CD4-positive, alpha-beta T cell treated with Interleukin-10 for 1 hour (primary cell): ENCODE data around the gene TMEM208.

Experiments used
- DNase-seq: peaks from one replicate; pipeline ENCODE4 v3.0.0-alpha.2; 2020

Gene TMEM208

DNA sequence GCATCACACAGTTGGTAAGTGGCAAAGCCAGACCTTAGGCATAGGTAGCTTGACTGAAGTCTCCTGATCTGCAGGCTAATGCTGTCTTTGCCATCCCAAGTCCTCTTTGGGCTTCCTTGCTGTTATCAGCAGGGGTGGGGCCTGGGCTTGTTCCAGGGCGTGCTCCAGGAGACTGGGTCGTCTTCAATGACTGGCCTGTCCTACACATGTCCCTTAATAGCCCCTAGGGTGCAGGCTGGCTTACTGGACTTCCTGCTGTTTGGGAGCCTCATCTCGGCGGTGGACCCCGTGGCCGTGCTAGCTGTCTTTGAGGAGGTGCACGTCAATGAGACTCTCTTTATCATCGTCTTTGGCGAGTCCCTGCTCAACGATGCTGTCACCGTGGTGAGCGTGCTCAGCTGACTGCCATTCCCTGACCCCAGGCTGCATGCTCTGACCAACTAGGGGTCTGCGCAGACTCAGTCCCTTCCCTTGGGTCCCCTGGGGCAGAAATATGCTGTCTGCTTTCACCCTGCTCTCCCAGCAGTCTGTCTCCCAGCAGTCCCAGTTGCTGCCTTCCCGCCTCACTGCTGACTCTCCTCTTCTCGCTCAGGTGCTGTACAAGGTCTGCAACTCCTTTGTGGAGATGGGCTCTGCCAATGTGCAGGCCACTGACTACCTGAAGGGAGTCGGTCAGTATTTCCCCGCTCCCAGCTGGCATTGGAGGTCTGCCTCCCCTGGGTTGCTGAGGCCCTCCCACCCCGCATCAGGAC is 28.0 kb downstream of the TMEM208 start:
- no peak for DNase-seq

DNA sequence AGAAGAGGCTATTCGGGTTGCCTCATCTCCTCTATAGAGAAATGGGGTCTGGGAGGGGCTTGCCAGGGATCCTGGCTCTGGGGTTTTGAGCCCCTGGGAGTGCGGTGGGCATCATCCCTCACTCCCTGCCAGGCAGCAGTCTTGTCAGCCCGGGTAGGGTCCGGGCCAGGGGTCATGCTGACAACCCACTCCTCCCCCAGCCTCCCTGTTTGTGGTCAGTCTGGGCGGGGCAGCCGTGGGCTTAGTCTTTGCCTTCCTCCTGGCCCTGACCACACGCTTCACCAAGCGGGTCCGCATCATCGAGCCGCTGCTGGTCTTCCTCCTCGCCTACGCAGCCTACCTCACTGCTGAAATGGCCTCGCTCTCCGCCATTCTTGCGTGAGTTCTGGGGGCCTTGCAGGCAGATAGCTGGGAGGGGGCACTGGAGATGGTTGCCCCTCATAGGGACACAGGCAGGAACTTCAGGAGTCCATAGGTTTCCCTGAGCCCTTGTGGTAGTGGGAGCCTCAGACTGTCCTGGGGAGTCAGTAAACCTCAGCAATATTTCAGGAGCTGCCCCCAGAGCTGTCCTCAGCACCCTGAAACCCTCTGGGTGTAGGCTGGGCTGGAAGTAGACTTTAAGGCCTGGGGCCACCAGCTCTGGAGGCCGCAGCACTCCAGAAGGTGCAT is 28.8 kb downstream of the TMEM208 start:
- no peak for DNase-seq

DNA sequence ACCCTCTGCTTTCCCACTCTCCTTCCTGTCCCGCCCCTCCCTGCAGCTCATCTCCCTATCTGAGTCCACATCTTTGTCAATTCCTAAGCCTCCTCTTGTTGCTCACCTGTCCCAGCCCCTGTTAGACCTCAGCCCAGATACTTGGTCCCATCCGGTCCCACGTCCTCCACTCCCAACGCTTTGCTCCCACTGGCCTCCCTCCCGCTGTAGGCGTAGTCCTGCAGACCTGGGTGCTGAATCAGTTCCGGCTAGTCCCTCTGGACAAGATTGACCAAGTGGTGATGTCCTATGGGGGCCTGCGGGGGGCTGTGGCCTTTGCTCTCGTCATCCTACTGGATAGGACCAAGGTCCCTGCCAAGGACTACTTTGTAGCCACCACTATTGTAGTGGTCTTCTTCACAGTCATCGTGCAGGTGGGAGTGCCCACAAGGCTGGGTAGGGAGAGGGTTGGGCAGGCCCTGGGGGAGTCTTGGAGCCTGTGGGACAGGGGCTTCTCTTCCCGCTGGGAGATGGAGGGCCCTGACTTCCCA is 29.8 kb downstream of the TMEM208 start:
- DNase-seq: no peak

DNA sequence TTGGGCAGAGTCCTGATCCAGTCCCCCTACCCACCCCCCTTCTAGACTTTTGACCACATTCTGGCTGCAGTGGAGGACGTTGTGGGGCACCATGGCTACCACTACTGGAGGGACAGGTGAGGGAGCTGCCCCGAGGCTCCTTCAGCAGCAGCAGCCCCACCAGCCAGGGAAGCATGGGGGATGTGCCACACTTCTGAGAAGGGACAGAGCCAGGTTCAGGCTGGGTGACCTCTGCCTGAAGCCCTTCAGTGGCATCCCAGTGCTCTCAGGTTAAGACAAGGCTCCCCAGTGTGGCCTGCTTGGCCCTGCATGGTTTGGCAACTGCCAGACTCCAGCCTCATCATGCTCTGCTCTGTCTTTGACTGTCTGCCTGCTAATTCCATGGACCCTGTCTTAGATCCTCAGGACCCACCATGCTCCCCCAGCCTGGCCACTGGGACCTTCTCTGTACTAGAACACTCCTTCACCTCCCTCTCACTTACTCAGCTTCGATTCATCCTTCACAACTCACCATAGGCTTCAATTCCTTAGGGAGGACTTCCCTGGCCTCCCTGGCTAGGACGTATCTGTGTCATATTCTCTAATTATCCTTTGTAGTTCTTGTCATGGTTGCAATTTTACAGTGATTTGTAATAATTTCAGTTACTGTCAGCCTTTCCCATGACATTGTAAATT is 30.7 kb downstream of the TMEM208 start:
- DNase-seq: no peak

DNA sequence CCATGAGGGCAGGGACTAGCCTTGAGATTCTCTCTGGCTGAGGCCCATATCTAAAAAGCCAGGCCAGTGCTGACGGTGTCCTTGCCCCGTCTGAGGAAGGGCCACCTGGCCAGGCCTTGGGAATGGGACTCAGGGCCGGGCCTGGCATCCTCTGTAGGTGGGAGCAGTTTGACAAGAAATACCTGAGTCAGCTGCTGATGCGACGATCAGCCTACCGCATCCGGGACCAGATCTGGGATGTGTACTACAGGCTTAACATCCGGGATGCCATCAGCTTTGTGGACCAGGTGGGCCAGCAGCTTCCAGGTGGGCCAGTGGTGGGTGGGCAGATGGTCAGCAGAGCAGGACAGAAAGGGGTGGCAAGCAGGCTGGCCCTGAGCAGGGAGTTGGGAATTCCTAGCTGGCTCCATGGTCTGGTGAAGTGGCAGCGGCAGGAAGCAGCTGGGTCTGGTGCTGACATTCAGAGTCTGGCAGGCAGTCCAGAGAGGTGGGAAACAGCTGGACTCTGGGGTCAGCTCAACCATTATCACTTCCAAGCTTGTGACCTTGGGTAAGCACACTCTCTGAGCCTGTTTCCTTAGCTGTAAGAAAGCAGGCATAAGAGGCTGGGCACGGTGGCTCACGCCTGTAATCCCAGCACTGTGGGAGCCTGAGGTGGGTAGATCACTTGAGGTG is 31.4 kb downstream of the TMEM208 start:
- no peak for DNase-seq

DNA sequence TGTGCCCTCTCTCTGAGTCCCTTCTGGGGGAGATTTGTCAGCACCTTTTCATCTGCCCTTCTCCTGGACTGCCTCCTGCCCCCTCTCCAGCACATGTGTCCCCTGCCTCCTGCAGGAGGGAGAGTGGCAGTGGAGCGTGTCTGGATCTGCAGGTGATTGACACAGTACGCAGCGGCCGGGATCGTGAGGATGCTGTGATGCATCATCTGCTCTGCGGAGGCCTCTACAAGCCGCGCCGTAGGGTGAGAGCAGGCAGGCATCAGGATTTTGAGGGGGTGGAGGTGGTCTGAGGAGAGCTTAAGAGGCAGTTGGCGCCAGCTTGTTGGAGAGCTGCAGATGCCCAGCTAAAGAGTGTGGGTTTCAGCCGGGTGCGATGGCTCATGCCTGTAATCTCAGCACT is 32.8 kb downstream of the TMEM208 start:
- no peak for DNase-seq

DNA sequence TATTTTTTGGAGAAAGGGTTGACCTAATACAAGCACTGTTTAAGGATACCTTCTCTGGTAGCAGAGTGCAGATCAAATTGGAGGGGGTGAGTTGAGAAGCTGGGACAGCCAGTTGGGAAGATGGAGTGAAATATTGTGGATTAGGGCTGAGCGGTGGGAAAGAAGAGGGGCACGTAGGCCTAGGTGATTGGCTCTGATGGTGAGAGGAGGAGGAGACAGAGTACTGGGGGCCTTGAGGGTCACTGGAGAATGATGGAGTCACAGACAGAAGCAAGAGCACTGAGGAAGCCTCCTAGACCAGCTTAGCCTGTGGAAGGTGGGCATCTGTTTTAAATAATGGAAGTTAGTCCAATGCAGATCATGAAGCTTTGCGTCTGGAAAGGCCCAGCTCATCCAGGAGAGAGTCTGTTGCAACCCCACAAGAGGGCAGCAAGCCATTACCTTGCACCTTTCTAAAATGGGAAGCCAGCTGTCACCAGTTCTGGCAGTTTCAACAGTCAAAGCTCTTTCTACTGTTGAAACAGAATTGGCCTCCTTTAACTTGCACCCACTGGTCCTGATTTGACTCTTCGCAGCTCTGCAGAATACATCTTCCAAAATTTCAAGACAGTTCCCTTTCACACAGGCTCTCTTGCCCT is 33.6 kb downstream of the TMEM208 start:
- peak; percentile 28 for DNase-seq

DNA sequence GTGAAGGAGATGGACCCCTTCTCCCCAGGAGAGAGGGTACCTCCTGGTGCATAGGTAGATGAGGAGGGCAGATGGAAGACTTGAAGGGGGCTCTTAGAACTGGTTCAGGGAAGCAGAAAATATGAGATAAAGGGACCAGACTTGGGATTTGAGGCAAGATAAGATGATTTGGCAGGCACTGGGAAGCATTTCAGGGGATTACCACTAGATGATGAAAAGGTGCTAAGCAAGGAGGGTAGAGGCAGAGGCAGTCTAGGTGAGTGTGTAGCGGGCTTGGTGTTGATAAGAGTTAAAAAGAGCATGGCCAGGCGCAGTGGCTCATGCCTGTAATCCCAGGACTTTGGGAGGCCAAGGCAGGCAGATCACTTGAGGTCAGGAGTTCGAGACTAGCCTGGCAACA is 36.3 kb downstream of the TMEM208 start:
- no peak for DNase-seq

DNA sequence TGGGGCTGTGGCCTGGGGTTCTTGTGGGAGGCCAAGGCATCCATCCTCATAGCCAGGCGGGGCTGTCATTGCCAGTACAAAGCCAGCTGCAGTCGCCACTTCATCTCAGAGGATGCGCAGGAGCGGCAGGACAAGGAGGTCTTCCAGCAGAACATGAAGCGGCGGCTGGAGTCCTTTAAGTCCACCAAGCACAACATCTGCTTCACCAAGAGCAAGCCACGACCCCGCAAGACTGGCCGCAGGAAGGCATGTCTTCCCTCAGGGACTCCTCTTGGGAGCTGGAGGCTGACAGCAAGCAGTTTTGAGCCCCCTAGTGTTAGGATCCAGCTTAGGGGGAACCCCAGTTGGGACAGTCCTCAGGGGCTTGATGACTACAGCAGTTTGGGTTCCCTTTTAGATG is 37.3 kb downstream of the TMEM208 start:
- DNase-seq: no peak

DNA sequence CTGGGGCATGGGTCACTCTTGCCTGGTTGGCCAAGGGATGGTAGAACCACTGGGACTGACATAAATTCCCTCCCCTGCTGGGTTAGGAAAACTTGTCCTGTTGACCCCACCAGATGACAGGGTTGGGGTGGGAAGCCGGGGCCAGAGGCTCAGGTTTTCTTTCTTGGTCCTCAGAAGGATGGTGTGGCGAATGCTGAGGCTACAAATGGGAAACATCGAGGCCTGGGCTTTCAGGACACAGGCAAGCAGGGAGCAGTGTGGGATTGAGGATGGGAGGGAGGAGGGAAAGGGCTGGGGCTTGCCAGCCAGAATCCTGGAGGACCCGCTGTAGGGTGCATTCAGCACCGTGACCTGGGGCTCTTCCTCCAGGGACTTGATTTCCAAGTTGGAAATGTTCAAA is 37.9 kb downstream of the TMEM208 start:
- no peak for DNase-seq

DNA sequence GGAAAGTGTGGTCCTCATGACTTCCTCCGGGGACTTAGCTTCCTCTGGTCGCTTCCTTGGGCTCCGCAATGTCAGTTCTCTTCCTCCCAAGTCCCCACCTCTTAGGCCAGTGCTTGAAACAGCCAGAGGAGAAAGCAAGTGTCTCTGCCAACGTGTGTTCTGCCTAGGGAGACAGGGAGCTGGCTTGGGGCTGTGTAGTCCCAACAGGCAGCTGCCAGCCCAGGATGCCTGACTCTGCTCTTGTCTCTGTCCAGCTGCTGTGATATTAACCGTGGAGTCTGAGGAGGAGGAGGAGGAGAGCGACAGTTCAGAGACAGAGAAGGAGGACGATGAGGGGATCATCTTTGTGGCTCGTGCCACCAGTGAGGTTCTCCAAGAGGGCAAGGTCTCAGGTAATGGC is 38.9 kb downstream of the TMEM208 start:
- DNase-seq: no peak

DNA sequence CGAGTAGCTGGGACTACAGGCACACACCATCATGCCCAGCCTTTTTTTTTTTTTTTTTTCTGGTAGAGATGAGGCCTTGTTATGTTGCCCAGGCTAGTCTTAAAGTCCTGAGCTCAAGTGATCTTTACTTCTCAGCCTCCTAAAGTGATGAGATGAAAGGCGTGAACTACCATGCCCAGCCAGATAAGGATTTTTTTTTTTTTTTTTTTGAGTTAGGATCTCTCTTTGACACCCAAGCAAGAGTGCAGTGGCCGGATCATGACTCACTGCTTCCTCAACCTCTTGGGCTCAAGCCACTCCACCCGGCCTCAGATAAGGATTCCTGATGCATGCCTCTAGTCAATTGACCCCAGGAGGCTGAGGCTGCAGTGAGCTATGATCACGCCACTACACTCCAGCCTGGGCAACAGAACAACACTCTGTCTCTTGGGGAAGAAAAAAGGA is 41.2 kb downstream of the TMEM208 start:
- no peak for DNase-seq

DNA sequence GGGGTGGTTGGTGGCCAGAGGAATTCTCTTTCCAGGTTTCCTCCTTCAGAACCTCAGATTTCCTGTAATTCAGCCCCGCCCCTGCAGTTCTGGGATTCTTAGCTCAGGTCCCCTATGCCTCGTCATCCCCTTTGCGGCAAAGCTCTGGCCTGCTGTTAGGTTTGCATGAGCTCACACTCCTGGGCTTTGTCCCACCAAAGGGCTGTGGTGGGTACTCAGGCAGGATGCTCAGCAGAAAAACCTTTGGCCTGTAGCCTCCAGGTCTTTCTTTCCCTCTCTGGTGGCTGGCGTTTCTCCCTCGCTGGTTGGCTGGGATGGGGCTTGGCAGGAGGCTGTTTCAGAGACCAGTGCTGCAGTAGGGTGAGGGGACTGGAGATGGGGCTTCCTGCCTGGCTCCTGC is 42.8 kb downstream of the TMEM208 start:
- no peak for DNase-seq

DNA sequence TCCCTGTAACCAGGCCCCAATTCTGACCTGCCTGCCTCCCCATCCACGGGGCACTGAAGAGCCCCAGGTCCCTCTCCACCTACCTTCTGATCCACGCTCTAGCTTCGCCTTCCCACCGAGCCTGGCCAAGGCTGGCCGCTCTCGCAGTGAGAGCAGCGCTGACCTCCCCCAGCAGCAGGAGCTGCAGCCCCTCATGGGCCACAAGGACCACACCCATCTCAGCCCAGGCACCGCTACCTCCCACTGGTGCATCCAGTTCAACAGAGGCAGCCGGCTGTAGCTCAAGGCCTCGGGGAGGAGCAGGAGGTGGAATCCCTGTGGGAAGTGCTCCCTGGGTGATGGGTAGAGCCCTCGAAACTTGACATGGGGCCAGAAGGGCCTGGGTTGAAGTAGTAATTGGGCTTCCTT is 44.0 kb downstream of the TMEM208 start:
- no peak for DNase-seq

DNA sequence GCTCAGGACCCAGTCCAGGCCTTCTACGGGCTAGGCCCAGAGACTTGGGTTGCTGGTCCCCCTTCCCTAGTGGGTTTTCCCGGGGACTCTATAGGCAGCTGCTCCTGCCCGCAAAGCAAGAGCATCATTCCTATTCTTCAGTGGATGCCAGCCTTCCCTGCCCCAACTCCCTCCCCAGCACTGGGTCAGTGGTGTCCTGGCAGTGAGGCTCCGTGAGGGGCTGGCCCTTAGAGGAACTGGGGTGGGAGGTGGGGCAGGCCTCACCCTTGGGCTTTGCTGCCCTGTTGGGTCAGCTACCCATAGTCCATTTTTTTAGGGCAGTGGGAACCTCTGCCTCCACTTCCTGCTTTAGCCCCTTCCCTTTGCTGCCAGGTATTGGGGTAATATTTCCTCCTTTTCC is 44.5 kb downstream of the TMEM208 start:
- no peak for DNase-seq

DNA sequence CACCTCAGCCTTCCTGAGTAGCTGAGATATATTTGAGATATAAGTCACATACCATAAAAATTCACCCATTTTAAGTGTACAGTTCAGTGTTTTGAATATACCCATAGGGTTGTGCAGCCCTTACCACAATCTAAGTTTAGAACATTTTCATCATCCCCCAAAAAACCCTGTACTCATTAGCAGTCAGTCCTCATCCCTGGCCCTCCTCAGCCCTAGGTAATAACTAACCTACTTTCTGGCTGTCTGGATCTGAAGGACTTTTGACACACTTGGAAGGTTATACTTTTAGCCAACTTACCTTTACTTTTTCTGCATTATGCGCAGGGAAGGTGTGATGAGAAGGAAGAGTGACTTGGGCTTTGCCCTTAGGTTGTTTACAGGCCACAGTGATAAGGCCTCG is 48.4 kb downstream of the TMEM208 start:
- no peak for DNase-seq

DNA sequence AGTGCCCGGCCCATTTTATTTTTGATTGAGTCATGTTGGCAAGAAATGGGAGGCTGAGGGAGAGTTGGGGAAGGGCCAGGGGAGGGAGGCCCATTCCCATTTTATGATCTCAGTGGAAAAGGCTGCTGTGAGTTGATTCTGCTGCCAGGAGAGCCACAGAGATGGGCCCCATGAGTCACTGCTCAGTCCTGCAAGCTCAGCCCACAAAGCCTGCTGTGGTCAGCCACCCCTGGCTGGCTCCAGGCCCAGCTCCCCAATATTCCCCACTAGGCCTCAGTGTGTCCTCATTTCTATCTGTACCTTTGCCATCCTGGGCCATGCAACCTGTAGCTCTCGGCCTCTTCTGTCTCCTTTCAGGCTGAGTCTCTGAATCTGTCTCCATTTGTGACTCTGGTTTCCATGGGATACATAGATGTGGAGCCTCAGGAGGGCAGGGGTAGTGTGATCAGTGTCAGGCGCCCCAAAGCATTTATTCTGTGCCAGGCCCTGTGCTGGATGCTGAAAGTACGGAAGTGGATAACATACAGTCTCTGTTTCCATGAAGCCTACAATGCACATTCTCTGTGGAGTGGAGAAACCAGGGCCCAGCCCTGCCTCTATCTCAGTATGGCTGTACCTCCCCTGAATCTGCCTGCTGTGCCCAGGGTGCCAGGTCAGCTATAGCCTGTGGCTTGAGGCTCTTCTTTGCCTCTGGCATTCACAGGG is 50.5 kb downstream of the TMEM208 start:
- no peak for DNase-seq

DNA sequence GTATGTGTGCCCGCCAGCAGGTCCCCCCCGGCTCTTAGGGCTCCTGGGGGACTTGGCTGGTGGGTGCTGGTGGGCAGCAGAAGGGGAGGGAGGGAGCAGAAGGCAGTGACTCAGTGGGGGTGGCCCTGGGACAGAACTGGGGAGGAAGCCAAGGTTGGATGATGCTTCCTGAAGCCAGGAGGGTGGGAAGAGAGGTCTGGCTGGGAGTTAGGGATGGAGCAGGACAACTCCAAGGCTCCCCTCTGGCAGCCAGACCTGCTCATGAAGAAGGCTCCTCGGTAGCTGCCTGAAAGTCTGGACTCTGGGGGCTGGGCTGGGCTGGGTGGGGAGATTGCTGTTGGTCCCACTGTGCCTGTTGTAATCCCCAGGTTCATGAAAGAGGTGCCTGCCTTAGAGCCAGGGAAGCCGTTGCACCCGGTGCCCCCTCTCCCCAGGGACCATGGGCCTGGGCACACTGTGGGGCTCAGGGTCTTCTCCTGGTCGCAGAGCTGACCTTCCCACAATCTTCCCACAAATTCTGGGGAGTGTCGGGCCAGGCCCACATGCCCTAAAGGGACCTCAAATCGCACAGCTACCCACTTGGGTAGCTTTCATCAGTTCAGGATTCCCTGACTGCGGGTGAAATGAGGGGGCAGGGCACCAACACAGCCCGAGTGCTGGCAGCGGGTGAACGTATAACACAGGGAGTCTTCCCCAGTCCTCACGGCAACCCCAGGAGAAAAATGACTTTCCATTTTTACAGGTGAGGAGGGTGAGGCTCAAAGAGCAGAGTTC is 51.3 kb downstream of the TMEM208 start:
- DNase-seq: no peak
